ENCODE data around the gene CHRNB1. TPM values are rescaled to one million over a fixed set of nuclear protein-coding genes. Genes with fewer than 3 reads are reported as not detected.
A peak's percentile ranks its signal among the peaks of the same experiment; 100 is the strongest.

Gene CHRNB1
- total RNA-seq, 1 experiment from 2014 or later, result 1.7 TPM

DNA sequence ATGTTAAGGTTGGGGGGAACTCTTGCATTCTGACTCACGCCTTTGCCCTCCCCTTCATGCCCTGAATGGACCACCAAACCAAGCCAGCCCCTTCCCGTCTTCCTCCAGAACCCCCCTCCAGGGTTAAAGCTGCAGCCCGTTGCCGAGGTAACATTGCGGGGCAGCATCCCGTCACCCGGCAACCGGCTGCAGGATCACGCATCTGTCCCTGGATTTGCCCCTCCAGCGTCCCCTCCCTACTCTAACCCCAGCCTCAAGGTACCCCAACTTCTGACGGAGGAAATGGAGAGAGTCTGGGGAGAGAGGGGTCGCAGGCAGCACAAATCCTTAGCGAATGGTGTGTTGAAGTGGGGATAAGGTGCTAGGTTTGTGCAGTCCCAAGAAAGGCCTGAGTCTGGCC lies 37.8 kb upstream of the CHRNB1 start:
- ChIA-PET CTCF (interaction anchor here (0.6 kb wide), 1 partner anchor 29 kb away, joined by 3 read pairs; no protein-coding TSS in a partner anchor), POLR2A (interaction anchor here (0.5 kb wide), 1 partner anchor 8 kb away, joined by 5 read pairs; no protein-coding TSS in a partner anchor)
- TF ChIP-seq, protein P1, sequence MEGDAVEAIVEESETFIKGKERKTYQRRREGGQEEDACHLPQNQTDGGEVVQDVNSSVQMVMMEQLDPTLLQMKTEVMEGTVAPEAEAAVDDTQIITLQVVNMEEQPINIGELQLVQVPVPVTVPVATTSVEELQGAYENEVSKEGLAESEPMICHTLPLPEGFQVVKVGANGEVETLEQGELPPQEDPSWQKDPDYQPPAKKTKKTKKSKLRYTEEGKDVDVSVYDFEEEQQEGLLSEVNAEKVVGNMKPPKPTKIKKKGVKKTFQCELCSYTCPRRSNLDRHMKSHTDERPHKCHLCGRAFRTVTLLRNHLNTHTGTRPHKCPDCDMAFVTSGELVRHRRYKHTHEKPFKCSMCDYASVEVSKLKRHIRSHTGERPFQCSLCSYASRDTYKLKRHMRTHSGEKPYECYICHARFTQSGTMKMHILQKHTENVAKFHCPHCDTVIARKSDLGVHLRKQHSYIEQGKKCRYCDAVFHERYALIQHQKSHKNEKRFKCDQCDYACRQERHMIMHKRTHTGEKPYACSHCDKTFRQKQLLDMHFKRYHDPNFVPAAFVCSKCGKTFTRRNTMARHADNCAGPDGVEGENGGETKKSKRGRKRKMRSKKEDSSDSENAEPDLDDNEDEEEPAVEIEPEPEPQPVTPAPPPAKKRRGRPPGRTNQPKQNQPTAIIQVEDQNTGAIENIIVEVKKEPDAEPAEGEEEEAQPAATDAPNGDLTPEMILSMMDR (IDR thresholded peaks at IDR 0.05; ENCODE audit: insufficient read depth in 1 of 2, low read depth in 1 of 2, low read length in 1 of 2, severe bottlenecking in 1 of 2, unreplicated experiment in 1 of 2), result no peak
- Histone ChIP-seq H3K4me1 (no peaks in the 10 kb centered on the region), H3K9me3 (no peaks in the 10 kb centered on the region), H3K4me3 (ENCODE audit: low read depth, low read length) (no peak overlapping the region), H3K36me3 (ENCODE audit: control insufficient read depth, insufficient read depth, low read length) (no peaks in the 10 kb centered on the region), H3K27me3 (replicated peaks; ENCODE audit: control insufficient read depth, insufficient read depth, low read length) (no peaks in the 10 kb centered on the region)
- no TSS peak for BruUV-seq (replicated peaks)
- H3K27me3 Mint-ChIP-seq (ENCODE audit: insufficient read depth, unreplicated experiment), result no peaks in the 10 kb centered on the region
- intact Hi-C loops (cut with micrococcal nuclease; ENCODE audit: unreplicated experiment), result no loop called here
- H3K4me3 Mint-ChIP-seq (ENCODE audit: unreplicated experiment), result peak overlapping the region; percentile 29
- no peak overlapping the region for H3K27ac Mint-ChIP-seq (ENCODE audit: unreplicated experiment)
- DNase-seq, result no peak
- no peaks in the 10 kb centered on the region for H3K9me3 Mint-ChIP-seq (ENCODE audit: unreplicated experiment)
- H3K4me1 Mint-ChIP-seq (ENCODE audit: low read depth, unreplicated experiment), result peaks cover 8% of the 10 kb centered on the region
- peaks cover 6% of the 10 kb centered on the region for H3K36me3 Mint-ChIP-seq (ENCODE audit: insufficient read depth, unreplicated experiment)

- POLR2A ChIA-PET, result interaction anchor here (0.5 kb wide), 1 partner anchor 9 kb away, joined by 5 read pairs; no protein-coding TSS in a partner anchor
- peak within 1 kb of the TSS; percentile 29 for H3K4me3 Mint-ChIP-seq (ENCODE audit: unreplicated experiment)
- no peak within 1 kb of the TSS for H3K27ac Mint-ChIP-seq (ENCODE audit: unreplicated experiment)
- Histone ChIP-seq H3K4me1 (no peaks in the 10 kb centered on the region), H3K27me3 (replicated peaks; ENCODE audit: control insufficient read depth, insufficient read depth, low read length) (no peaks in the 10 kb centered on the region), H3K36me3 (ENCODE audit: control insufficient read depth, insufficient read depth, low read length) (no peaks in the 10 kb centered on the region), H3K4me3 (ENCODE audit: low read depth, low read length) (no peak within 1 kb of the TSS), H3K9me3 (no peaks in the 10 kb centered on the region)
- peaks cover 8% of the 10 kb centered on the region for H3K4me1 Mint-ChIP-seq (ENCODE audit: low read depth, unreplicated experiment)
- H3K36me3 Mint-ChIP-seq (ENCODE audit: insufficient read depth, unreplicated experiment), result peaks cover 6% of the 10 kb centered on the region
- DNase-seq, result no peak
- H3K27me3 Mint-ChIP-seq (ENCODE audit: insufficient read depth, unreplicated experiment), result no peaks in the 10 kb centered on the region
- CTCF ChIA-PET, result interaction anchor here (0.6 kb wide), 1 partner anchor 29 kb away, joined by 3 read pairs; no protein-coding TSS in a partner anchor
- no peaks in the 10 kb centered on the region for H3K9me3 Mint-ChIP-seq (ENCODE audit: unreplicated experiment)
- intact Hi-C loops (cut with micrococcal nuclease; ENCODE audit: unreplicated experiment), result no loop called here
- no TSS peak for BruUV-seq (replicated peaks)
- TF ChIP-seq, protein P1 (IDR thresholded peaks at IDR 0.05; ENCODE audit: insufficient read depth in 1 of 2, low read depth in 1 of 2, low read length in 1 of 2, severe bottlenecking in 1 of 2, unreplicated experiment in 1 of 2), result no peak
Measured at GRCh38 chr17:7407485-7408251, 37.2 kb upstream of the CHRNB1 start, which contains the start of gene NLGN2. TSS of gene NLGN2 (plus strand) at chr17:7407845. CDS start at chr17:7408256, 411 bp downstream.

GRCh38 chr17:7408252-7408727 lies 36.6 kb upstream of the CHRNB1 start:
- H3K27me3 Mint-ChIP-seq (ENCODE audit: insufficient read depth, unreplicated experiment), result no peaks in the 10 kb centered on the region
- no peaks in the 10 kb centered on the region for H3K9me3 Mint-ChIP-seq (ENCODE audit: unreplicated experiment)
- intact Hi-C loops (cut with micrococcal nuclease; ENCODE audit: unreplicated experiment), result no loop called here
- no peaks in the 10 kb centered on the region for H3K9me3 ChIP-seq
- peaks cover 6% of the 10 kb centered on the region for H3K36me3 Mint-ChIP-seq (ENCODE audit: insufficient read depth, unreplicated experiment)
- DNase-seq, result no peak
- ChIA-PET CTCF (no interaction called here), POLR2A (no interaction called here)
- H3K4me3 ChIP-seq (ENCODE audit: low read depth, low read length), result no peak overlapping the region
- no TSS peak for BruUV-seq (replicated peaks)
- TF ChIP-seq, protein P1 (IDR thresholded peaks at IDR 0.05; ENCODE audit: insufficient read depth in 1 of 2, low read depth in 1 of 2, low read length in 1 of 2, severe bottlenecking in 1 of 2, unreplicated experiment in 1 of 2), result no peak
- no peak overlapping the region for H3K4me3 Mint-ChIP-seq (ENCODE audit: unreplicated experiment)
- peaks cover 8% of the 10 kb centered on the region for H3K4me1 Mint-ChIP-seq (ENCODE audit: low read depth, unreplicated experiment)
- no peaks in the 10 kb centered on the region for H3K36me3 ChIP-seq (ENCODE audit: control insufficient read depth, insufficient read depth, low read length)
- H3K27me3 ChIP-seq (replicated peaks; ENCODE audit: control insufficient read depth, insufficient read depth, low read length), result no peaks in the 10 kb centered on the region
- no peaks in the 10 kb centered on the region for H3K4me1 ChIP-seq
- H3K27ac Mint-ChIP-seq (ENCODE audit: unreplicated experiment), result no peak overlapping the region

Data from Caco-2 (cell line).